BLaER1 (cell line): ENCODE measurements around the gene SMYD3.
A peak's percentile ranks its signal among the peaks of the same experiment; 100 is the strongest.
"Not testable (repeated sequence)": the region's sequence is repeated elsewhere in the genome, so short reads cannot be mapped to it uniquely, and the experiment has no call there.

Source experiments
- H3K27ac ChIP-seq: shearing (Covaris generic); formaldehyde crosslinking; 2 replicates; pipeline ENCODE4 v1.8.1; 2022
- H3K27me3 ChIP-seq: shearing (Covaris generic); formaldehyde crosslinking; 2 replicates; pipeline ENCODE4 v1.8.1; 2022
- H3K36me3 ChIP-seq: shearing (Covaris generic); formaldehyde crosslinking; 2 replicates; pipeline ENCODE4 v1.8.1; 2022
- H3K4me1 ChIP-seq: shearing (Covaris generic); formaldehyde crosslinking; 2 replicates; pipeline ENCODE4 v1.8.1; 2022
- H3K4me2 ChIP-seq: shearing (Covaris generic); formaldehyde crosslinking; 2 replicates; pipeline ENCODE4 v1.8.1; 2022
- H3K4me3 ChIP-seq: shearing (Covaris generic); formaldehyde crosslinking; 2 replicates; pipeline ENCODE4 v1.8.1; 2022
- H3K9ac ChIP-seq: shearing (Covaris generic); formaldehyde crosslinking; 2 replicates; pipeline ENCODE4 v1.8.1; 2022
- H3K9me3 ChIP-seq: shearing (Covaris generic); formaldehyde crosslinking; 2 replicates; pipeline ENCODE4 v1.8.1; 2022
- H4K20me1 ChIP-seq: shearing (Covaris generic); formaldehyde crosslinking; 2 replicates; pipeline ENCODE4 v1.8.1; 2022
- Cebpa-rat ChIP-seq: shearing (Covaris generic); IDR thresholded peaks from 2 replicates; pipeline ENCODE4 v1.8.1; 2022

Gene SMYD3

GRCh38 chr1:245825128-245825901, 681.8 kb downstream of the SMYD3 start:
- Histone ChIP-seq H3K27me3 (no peaks in the 10 kb centered on the region), H3K4me1 (no peaks in the 10 kb centered on the region), H3K27ac (no peak overlapping the region), H4K20me1 (no peaks in the 10 kb centered on the region), H3K4me3 (no peak overlapping the region), H3K4me2 (no peak overlapping the region), H3K9me3 (peaks cover 5% of the 10 kb centered on the region; the same call in 1 of the 2 replicates), H3K9ac (no peak overlapping the region), H3K36me3 (peaks cover 11% of the 10 kb centered on the region; the same call in 1 of the 2 replicates)
- no peak for TF ChIP-seq Cebpa-rat

- no peak overlapping the region for H3K27ac ChIP-seq
- TF ChIP-seq Cebpa-rat, result no peak
- no peak overlapping the region for H3K4me2 ChIP-seq
- no peaks in the 10 kb centered on the region for H3K4me1 ChIP-seq
- no peaks in the 10 kb centered on the region for H3K27me3 ChIP-seq
- H3K36me3 ChIP-seq, result peaks cover 11% of the 10 kb centered on the region; the same call in 1 of the 2 replicates
- H3K4me3 ChIP-seq, result no peak overlapping the region
- H3K9ac ChIP-seq, result no peak overlapping the region
- H3K9me3 ChIP-seq, result peaks cover 5% of the 10 kb centered on the region; the same call in 1 of the 2 replicates
- H4K20me1 ChIP-seq, result no peaks in the 10 kb centered on the region
Measured at GRCh38 chr1:245823408-245824147, 683.5 kb downstream of the SMYD3 start.

- H3K9me3 ChIP-seq, result peaks cover 5% of the 10 kb centered on the region; the same call in 1 of the 2 replicates
- H3K27ac ChIP-seq, result no peak overlapping the region
Measured at GRCh38 chr1:245822996-245823395, 684.1 kb downstream of the SMYD3 start.

GRCh38 chr1:245818363-245818762, 688.7 kb downstream of the SMYD3 start:
- H3K27me3 ChIP-seq, H3K4me3 ChIP-seq, H3K4me1 ChIP-seq, H3K36me3 ChIP-seq, H3K9ac ChIP-seq, H3K4me2 ChIP-seq, H4K20me1 ChIP-seq, H3K27ac ChIP-seq, H3K9me3 ChIP-seq: not testable (repeated sequence)

More at GRCh38 chr1:245822996-245823395, 684.1 kb downstream of the SMYD3 start:
- no peak for TF ChIP-seq Cebpa-rat
- no peak overlapping the region for H3K4me2 ChIP-seq
- H3K4me3 ChIP-seq, result no peak overlapping the region
- no peaks in the 10 kb centered on the region for H3K27me3 ChIP-seq
- no peaks in the 10 kb centered on the region for H3K4me1 ChIP-seq
- H3K36me3 ChIP-seq, result peaks cover 11% of the 10 kb centered on the region; the same call in 1 of the 2 replicates
- no peak overlapping the region for H3K9ac ChIP-seq
- no peaks in the 10 kb centered on the region for H4K20me1 ChIP-seq

- not testable (repeated sequence) for H3K9me3 ChIP-seq, H3K4me3 ChIP-seq, H3K9ac ChIP-seq, H3K27ac ChIP-seq, H3K4me1 ChIP-seq, H3K4me2 ChIP-seq, H3K27me3 ChIP-seq, H3K36me3 ChIP-seq, H4K20me1 ChIP-seq
Measured at GRCh38 chr1:245816496-245816895, 690.6 kb downstream of the SMYD3 start.

- Histone ChIP-seq H3K9ac (no peak overlapping the region), H3K27ac (no peak overlapping the region), H3K4me1 (peaks cover 16% of the 10 kb centered on the region), H4K20me1 (no peaks in the 10 kb centered on the region), H3K9me3 (no peaks in the 10 kb centered on the region), H3K4me3 (no peak overlapping the region), H3K36me3 (no peaks in the 10 kb centered on the region), H3K27me3 (no peaks in the 10 kb centered on the region), H3K4me2 (no peak overlapping the region)
- no peak for TF ChIP-seq Cebpa-rat
Measured at GRCh38 chr1:245814651-245815050, 692.4 kb downstream of the SMYD3 start.

- Histone ChIP-seq H3K27ac (no peak overlapping the region), H3K9me3 (no peaks in the 10 kb centered on the region), H3K36me3 (no peaks in the 10 kb centered on the region), H3K9ac (no peak overlapping the region), H3K4me3 (no peak overlapping the region), H3K4me1 (peaks cover 39% of the 10 kb centered on the region), H4K20me1 (no peaks in the 10 kb centered on the region), H3K27me3 (no peaks in the 10 kb centered on the region), H3K4me2 (no peak overlapping the region)
- no peak for TF ChIP-seq Cebpa-rat
Measured at GRCh38 chr1:245812278-245812677, 694.8 kb downstream of the SMYD3 start.

GRCh38 chr1:245810789-245811337, 696.2 kb downstream of the SMYD3 start:
- Histone ChIP-seq H3K4me1 (peaks cover 52% of the 10 kb centered on the region), H3K9me3 (no peaks in the 10 kb centered on the region), H4K20me1 (no peaks in the 10 kb centered on the region), H3K27ac (peak overlapping the region; percentile 88; the same call in 1 of the 2 replicates), H3K4me2 (peak overlapping the region; percentile 81), H3K27me3 (no peaks in the 10 kb centered on the region), H3K4me3 (no peak overlapping the region), H3K36me3 (no peaks in the 10 kb centered on the region), H3K9ac (no peak overlapping the region)
- no peak for TF ChIP-seq Cebpa-rat

- H3K4me1 ChIP-seq, result peaks cover 52% of the 10 kb centered on the region
- no peaks in the 10 kb centered on the region for H3K9me3 ChIP-seq
- H4K20me1 ChIP-seq, result no peaks in the 10 kb centered on the region
- H3K27me3 ChIP-seq, result no peaks in the 10 kb centered on the region
- H3K27ac ChIP-seq, result peak overlapping the region; percentile 88; the same call in 1 of the 2 replicates
- no peak overlapping the region for H3K4me3 ChIP-seq
- H3K4me2 ChIP-seq, result peak overlapping the region; percentile 81
- H3K36me3 ChIP-seq, result no peaks in the 10 kb centered on the region
- TF ChIP-seq Cebpa-rat, result no peak
- H3K9ac ChIP-seq, result no peak overlapping the region
Measured at GRCh38 chr1:245810181-245810769, 696.8 kb downstream of the SMYD3 start.

GRCh38 chr1:245809361-245809760, 697.7 kb downstream of the SMYD3 start:
- H3K9me3 ChIP-seq, result no peaks in the 10 kb centered on the region
- H3K4me3 ChIP-seq, result no peak overlapping the region
- H3K27ac ChIP-seq, result peak overlapping the region; percentile 88
- no peaks in the 10 kb centered on the region for H4K20me1 ChIP-seq
- H3K4me1 ChIP-seq, result peaks cover 52% of the 10 kb centered on the region
- no peak for TF ChIP-seq Cebpa-rat
- no peaks in the 10 kb centered on the region for H3K36me3 ChIP-seq
- no peaks in the 10 kb centered on the region for H3K27me3 ChIP-seq
- peak overlapping the region; percentile 81 for H3K4me2 ChIP-seq
- no peak overlapping the region for H3K9ac ChIP-seq
